Measurements from ENCODE around the gene TRABD2B. TPM values are rescaled to one million over a fixed set of nuclear protein-coding genes. Genes with fewer than 3 reads are reported as not detected.

Gene TRABD2B
- total RNA-seq, 4 donors from 2014 or later, result 0.35 to 2.5 (median 0.88) TPM

- H3K36me3 ChIP-seq, result no peaks in the 10 kb centered on the region
- no peak for DNase-seq
- no peaks in the 10 kb centered on the region for H3K27me3 ChIP-seq
- no peaks in the 10 kb centered on the region for H3K4me1 ChIP-seq
- H3K9me3 ChIP-seq, result no peaks in the 10 kb centered on the region
- TF ChIP-seq CTCF (IDR thresholded peaks at IDR 0.05), result no peak
- no peak for TF ChIP-seq POLR2A (IDR thresholded peaks at IDR 0.05)
- no peak overlapping the region for H3K4me3 ChIP-seq
- no peak overlapping the region for H3K27ac ChIP-seq
Measured at GRCh38 chr1:47791879-47792608, 205.1 kb downstream of the TRABD2B start.

- H3K36me3 ChIP-seq, result no peaks in the 10 kb centered on the region
- H3K4me1 ChIP-seq, result no peaks in the 10 kb centered on the region
Measured at GRCh38 chr1:47788761-47789160, 208.4 kb downstream of the TRABD2B start.

GRCh38 chr1:47787560-47787959, 209.6 kb downstream of the TRABD2B start:
- no peaks in the 10 kb centered on the region for H3K9me3 ChIP-seq
- no peak overlapping the region for H3K4me3 ChIP-seq
- no peak for DNase-seq
- no peak overlapping the region for H3K27ac ChIP-seq
- TF ChIP-seq CTCF (IDR thresholded peaks at IDR 0.05), result no peak
- TF ChIP-seq POLR2A (IDR thresholded peaks at IDR 0.05), result no peak
- no peaks in the 10 kb centered on the region for H3K36me3 ChIP-seq
- no peaks in the 10 kb centered on the region for H3K4me1 ChIP-seq
- H3K27me3 ChIP-seq, result no peaks in the 10 kb centered on the region

More at GRCh38 chr1:47788761-47789160, 208.4 kb downstream of the TRABD2B start:
- no peak for DNase-seq
- Histone ChIP-seq H3K27me3 (no peaks in the 10 kb centered on the region), H3K4me3 (no peak overlapping the region), H3K9me3 (no peaks in the 10 kb centered on the region), H3K27ac (no peak overlapping the region)
- TF ChIP-seq CTCF (IDR thresholded peaks at IDR 0.05), result no peak
- TF ChIP-seq POLR2A (IDR thresholded peaks at IDR 0.05), result no peak

GRCh38 chr1:47786316-47786715, 210.9 kb downstream of the TRABD2B start:
- H3K9me3 ChIP-seq, result no peaks in the 10 kb centered on the region
- H3K4me3 ChIP-seq, result no peak overlapping the region
- no peaks in the 10 kb centered on the region for H3K4me1 ChIP-seq
- H3K27ac ChIP-seq, result no peak overlapping the region
- DNase-seq, result no peak
- no peaks in the 10 kb centered on the region for H3K27me3 ChIP-seq
- no peaks in the 10 kb centered on the region for H3K36me3 ChIP-seq
- TF ChIP-seq CTCF (IDR thresholded peaks at IDR 0.05) (no peak), POLR2A (IDR thresholded peaks at IDR 0.05) (no peak)

- no peaks in the 10 kb centered on the region for H3K27me3 ChIP-seq
- no peaks in the 10 kb centered on the region for H3K4me1 ChIP-seq
- H3K4me3 ChIP-seq, result no peak overlapping the region
- no peak for DNase-seq
- H3K9me3 ChIP-seq, result no peaks in the 10 kb centered on the region
- TF ChIP-seq POLR2A (IDR thresholded peaks at IDR 0.05), result no peak
- peak in 3 of 6 experiments; percentile 20 to 40 (median 34) for TF ChIP-seq CTCF (IDR thresholded peaks at IDR 0.05)
- H3K27ac ChIP-seq, result no peak overlapping the region
- no peaks in the 10 kb centered on the region for H3K36me3 ChIP-seq
Measured at GRCh38 chr1:47785561-47786271, 211.5 kb downstream of the TRABD2B start.
